GM21786 (cell line): Measurements from ENCODE around the gene DMAC2.
"Not testable (repeated sequence)": the region's sequence is repeated elsewhere in the genome, so short reads cannot be mapped to it uniquely, and the experiment has no call there.

Experiments used
- ATAC-seq: cut with Tn5 transposase; IDR thresholded peaks from one replicate; pipeline ENCODE4 v1.9.1; 2021; ENCODE audit not compliant: unreplicated experiment

DMAC2 gene

GRCh38 chr19:41443813-41444455, 4.2 kb upstream of the DMAC2 start:
- no peak for ATAC-seq

GRCh38 chr19:41442473-41443355, 3.0 kb upstream of the DMAC2 start, which contains the start of gene ERICH4:
TSS of gene ERICH4 (plus strand) at chr19:41443156. CDS start at chr19:41443170, 14 bp downstream.
- ATAC-seq, result no peak

- ATAC-seq, result no peak
Measured at GRCh38 chr19:41441321-41441945, 1.7 kb upstream of the DMAC2 start.

- ATAC-seq, result no peak
Measured at GRCh38 chr19:41437944-41438574, 1.7 kb downstream of the DMAC2 start.

DNA sequence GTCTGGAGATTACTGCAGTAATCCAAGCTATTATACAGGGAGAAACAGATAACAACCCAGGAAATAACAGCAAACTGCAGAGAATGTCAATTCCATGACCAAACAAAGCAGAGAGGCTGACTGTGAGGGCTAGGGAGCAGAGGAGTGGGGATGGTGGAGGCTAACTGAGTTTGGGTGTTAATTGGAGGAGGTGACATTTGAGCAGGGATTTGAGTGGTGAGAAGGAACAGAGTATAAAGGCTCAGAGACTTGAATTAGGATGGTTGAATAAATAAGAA, 3.1 kb downstream of the DMAC2 start:
- no peak for ATAC-seq

- ATAC-seq, result no peak
Measured at GRCh38 chr19:41435936-41436673, 3.6 kb downstream of the DMAC2 start.

- ATAC-seq, result not testable (repeated sequence)
Measured at GRCh38 chr19:41435376-41435775, 4.3 kb downstream of the DMAC2 start.

DNA sequence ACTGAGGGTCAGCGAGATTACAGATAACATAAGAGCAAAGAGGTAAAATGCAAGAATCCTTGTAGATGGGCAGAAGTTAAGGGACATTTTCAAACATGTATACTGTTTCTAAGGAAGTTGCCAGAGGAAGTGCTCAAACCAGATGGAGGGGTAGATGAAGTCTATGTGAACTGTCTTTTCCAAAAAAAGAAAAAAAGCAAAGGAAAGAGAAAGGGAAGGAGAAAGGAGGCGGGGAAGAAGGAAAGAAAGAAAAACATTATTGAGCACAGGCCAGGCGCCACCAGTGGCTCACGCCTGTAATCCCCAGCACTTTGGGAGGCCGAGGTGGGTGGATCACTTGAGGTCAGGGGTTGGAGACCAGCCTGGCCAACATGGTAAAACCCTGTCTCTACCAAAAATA, 5.3 kb downstream of the DMAC2 start:
- ATAC-seq, result no peak

DNA sequence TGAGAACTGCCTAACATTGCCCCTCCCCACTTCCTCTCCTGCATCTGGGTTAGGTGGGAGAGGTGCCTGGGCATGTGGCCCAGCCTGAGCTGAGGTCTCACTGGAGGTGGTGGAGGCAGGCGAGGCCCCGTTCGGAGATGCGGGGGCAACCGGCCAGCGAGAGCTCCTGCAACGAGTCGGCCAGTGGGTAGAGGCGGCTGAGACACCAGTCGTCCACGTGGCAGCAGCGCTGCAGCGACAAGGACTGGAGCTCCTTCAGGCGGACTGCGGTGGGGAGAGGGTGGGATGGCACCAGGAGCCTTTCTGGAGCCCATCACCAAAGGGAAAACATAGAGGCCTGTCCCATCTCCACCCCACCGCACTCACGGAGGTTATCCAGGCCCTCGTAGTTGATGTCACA, 6.5 kb downstream of the DMAC2 start:
- ATAC-seq, result no peak

DNA sequence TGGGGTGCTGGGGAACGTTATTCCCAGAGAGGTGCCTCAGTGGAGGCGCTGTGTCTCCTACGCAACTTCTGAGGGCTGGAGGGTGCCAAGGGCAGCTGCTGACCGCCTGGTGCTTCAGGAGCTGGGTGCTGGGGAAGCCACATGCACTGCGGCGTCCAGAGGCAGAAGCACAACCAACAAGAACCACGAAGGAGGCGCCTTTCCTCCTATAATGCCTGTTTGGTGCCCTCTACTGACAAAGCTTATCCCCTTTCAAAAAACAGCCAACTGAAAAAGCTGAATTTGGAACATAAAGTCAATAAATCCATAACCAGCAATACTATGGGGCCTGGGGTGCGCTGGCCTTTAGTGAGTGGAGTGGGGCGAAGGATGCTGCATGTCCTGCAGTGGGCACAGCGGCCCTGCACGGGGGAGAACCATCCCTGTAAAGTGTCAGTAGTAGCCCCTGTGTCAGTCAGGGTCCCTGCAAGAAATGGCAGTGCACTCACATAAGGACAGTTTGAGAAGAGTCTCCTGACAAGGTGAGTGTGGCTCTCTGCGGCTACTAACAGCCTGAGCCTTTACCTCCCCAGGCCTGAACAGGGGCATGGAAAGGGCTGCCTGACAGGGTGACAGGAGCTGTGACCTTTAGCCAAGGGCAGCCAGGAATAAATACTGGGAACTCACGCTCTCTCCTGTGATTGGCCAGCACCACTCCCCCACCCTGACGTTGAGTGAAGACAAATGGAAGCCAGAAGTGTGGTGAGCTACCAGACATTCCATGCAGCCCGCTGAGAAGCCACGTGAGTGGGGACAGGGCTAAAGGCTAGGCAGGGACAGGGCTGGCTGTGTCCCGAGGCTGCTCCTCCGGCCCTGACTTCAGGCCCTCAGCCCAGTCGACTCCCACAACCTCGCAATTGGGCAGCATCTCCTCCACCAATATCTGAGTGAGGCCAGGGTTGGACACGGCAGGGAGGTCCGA, 8.0 kb downstream of the DMAC2 start:
- no peak for ATAC-seq

DNA sequence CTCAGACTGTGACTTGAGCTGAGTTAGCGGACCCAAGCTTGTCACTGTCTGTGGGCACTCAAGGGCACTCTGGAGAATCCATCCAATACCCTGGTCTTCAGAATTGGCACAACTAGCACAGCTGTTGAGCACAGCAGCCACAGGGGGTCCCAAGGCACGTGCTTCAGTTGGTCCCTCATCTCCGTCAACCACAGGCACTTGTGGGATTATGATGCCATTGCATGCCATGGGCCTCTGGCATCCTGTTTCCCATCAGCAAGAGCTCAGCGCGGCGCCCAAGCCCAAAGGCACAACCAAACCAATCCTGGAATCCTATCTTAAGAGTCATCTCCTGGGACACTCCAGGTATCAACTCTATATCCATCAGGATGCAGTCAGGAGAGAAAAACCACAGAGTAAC, 8.8 kb downstream of the DMAC2 start:
- no peak for ATAC-seq

DNA sequence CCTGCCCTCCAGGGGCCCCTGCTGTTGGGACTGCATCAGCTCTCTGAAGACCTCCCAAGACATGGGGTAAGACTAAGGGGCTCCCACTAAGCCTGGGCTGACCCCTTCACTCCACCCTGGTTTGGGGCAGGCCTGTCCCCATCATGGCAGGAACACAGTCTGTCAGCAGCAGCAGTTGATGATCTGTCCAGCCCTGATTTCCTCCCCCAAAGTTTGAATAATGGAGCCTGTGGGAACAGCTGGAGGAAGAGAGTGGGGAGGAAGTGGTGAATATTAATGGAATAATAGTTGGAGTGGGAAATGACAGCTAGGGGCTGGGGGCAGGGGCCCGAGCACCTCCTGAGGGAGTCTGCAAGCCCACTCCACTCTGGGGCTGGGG, 11.2 kb downstream of the DMAC2 start:
- ATAC-seq, result no peak

DNA sequence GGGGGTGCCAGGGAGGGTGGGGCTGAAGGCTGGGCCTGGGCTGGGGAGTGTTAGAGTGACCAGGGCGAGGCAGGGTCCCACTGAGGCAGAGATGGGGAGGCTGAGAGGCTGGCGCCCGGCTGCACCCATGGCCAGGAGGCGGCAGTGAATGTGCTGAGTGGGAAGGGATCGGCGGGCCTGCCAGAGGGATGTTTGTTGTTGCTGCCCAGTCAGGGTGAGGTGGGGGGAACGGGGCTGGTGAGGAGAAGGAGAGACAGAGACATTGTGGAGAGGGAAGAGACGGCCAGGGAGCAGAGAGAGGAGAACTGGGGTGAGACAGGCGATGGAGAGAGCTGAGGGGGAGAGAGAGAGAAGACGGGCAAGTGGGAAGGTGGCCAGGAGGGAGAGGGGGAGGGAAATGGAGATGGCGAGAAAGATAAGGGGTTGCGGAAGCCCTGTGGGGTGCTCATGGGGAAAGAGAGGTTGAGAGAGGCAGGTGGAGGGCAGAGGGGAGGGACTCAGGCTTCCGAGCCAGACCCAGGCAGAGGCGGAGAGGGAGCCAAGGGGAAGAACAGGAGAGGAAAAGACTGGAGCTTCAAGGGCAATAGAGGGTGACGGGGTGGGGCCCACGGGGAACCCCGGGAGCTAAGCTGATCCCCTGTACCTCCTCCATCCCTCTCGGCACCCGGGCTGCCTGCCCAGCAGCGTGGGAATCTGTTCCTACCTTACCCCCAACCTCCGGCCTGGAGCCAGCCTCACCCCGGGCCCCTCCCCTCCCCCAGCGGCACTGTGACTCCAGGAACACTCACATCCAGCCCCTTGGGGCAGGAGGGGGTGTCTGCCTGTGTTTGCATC, 11.8 kb downstream of the DMAC2 start:
- no peak for ATAC-seq

DNA sequence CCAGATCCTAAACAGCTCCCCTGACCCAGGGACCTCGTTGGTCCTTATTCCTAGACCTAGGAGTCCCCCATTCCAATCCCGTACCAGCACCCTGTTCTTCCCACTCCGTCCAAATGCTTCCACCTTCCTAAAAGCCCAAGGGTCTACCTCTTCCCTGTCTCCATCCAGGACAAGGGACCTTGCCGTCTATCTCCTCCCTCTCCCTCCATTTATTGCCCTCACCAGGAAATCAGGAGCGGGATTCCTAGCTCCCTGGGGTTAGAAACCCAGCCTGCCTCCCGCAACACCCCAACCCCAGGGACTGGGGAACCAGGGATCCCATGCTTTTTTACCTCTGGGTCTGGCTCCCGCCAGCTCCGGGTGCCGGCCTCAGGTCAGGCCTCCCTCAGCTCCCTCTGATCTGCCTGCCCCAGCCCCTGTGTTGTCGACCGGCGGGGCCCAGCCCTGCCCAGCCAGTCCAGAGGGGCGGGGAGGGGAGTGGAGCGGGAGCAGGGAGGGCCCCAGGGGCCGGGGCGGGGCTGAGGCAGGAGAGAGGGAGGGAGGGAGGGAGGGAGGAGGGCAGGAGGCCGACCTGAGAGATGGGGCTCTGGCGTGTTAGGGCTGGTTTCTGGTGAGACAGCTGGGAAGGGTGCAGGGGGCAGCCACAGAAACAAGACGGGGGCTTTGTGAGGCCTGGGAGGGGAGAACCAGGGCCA, 12.6 kb downstream of the DMAC2 start, which contains the start of gene B3GNT8:
TSS of gene B3GNT8 (minus strand) at position 423 of the 695 bp plus-strand sequence. CDS start 596 bp downstream, outside the sequence.
- ATAC-seq, result no peak

DNA sequence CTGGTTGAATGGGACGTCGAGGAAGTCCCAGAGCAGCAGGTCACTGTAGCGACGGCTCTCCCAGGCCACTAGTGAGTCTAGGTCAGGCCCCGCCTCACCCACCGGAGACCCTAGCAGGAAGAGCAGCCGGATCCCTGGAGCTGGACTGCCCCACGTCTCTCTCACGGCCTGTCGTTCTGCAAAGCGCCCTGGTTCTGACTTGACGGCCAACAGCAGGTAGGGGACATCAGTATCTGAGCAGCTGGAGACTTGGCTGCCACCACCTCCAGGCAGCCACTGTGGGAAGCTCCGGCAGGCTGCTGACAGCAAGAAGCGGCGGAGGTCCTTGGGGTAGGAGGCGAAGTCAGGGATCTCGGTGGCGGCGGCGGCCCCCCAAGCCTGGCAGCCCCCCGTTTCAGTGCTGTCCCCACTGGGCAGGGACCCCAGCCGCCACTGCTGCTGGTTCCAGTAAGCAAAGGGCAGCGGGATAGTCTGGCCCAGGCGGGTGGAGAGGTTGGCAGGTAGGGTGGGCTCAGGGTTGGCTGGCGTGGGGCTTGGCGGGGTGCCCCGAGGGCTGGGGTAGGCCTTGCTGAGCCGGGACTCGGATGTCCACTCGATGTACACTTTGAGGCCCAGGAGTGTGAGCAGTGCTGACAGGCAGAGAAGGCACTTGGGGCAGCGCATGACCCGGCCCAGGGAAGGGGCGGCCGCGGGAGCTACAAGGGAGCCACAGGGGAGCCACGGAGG, 13.4 kb downstream of the DMAC2 start:
- no peak for ATAC-seq

GRCh38 chr19:41425174-41426115, 14.3 kb downstream of the DMAC2 start:
- no peak for ATAC-seq
